ENCODE measurements around the gene HIGD1A.

HIGD1A gene

GRCh38 chr3:42804106-42804830, at the start of gene HIGD1A:
HIGD1A (minus strand) TSS chr3:42804490; CDS start chr3:42794253, 10,237 bp downstream.
- DNase-seq = peak; percentile 94 to 95

- DNase-seq = no peak
Measured at GRCh38 chr3:42853739-42854302, 49.5 kb upstream of the HIGD1A start.

GRCh38 chr3:42853056-42853455, 48.8 kb upstream of the HIGD1A start:
- DNase-seq = no peak

- DNase-seq = no peak
Measured at GRCh38 chr3:42852441-42852840, 48.2 kb upstream of the HIGD1A start.

GRCh38 chr3:42851228-42851834, 47.0 kb upstream of the HIGD1A start:
- no peak for DNase-seq

- no peak for DNase-seq
Measured at GRCh38 chr3:42850263-42850662, 46.0 kb upstream of the HIGD1A start.

GRCh38 chr3:42849017-42849416, 44.7 kb upstream of the HIGD1A start:
- DNase-seq = no peak

GRCh38 chr3:42847731-42848130, 43.4 kb upstream of the HIGD1A start:
- DNase-seq = no peak

GRCh38 chr3:42846685-42847522, 42.6 kb upstream of the HIGD1A start:
- DNase-seq = no peak

GRCh38 chr3:42844815-42845214, 40.5 kb upstream of the HIGD1A start:
- no peak for DNase-seq

- DNase-seq = no peak
Measured at GRCh38 chr3:42844412-42844713, 40.1 kb upstream of the HIGD1A start.

- no peak for DNase-seq
Measured at GRCh38 chr3:42843713-42844411, 39.6 kb upstream of the HIGD1A start.

- DNase-seq = no peak
Measured at GRCh38 chr3:42841332-42841731, 37.0 kb upstream of the HIGD1A start.

- peak; percentile 26 to 84 for DNase-seq
Measured at GRCh38 chr3:42839616-42840015, 35.3 kb upstream of the HIGD1A start.

- DNase-seq = no peak
Measured at GRCh38 chr3:42838571-42838970, 34.3 kb upstream of the HIGD1A start.

GRCh38 chr3:42836150-42837123, 32.1 kb upstream of the HIGD1A start:
- no peak for DNase-seq

- DNase-seq = peak; percentile 25 to 63
Measured at GRCh38 chr3:42831321-42831713, 27.0 kb upstream of the HIGD1A start.

- DNase-seq = peak in 1 of 2 experiments; percentile 18
Measured at GRCh38 chr3:42830437-42831320, 26.4 kb upstream of the HIGD1A start.

GRCh38 chr3:42829628-42830436, 25.5 kb upstream of the HIGD1A start:
- no peak for DNase-seq

Data from SW 1271 (cell line).